SJCRH30 (cell line): ENCODE measurements around the gene MMP21. TPM values are rescaled to one million over a fixed set of nuclear protein-coding genes. Genes with fewer than 3 reads are reported as not detected.

Experiments
- DNase-seq, 2 experiments: peaks; one replicate each; pipeline ENCODE4 v3.0.0-alpha.2; 2015 to 2020
- H3K27ac ChIP-seq: fragments of 250-450 bp; sonication (Bioruptor Pico); 2 replicates; pipeline ENCODE4 v1.5.1; 2020; ENCODE audit warnings: mild to moderate bottlenecking, moderate library complexity
- H3K27me3 ChIP-seq: fragments of 250-450 bp; sonication (Bioruptor Pico); 2 replicates; pipeline ENCODE4 v1.5.1; 2020; ENCODE audit warnings: mild to moderate bottlenecking, moderate library complexity
- H3K36me3 ChIP-seq: fragments of 250-450 bp; sonication (Bioruptor Pico); 2 replicates; pipeline ENCODE4 v1.5.1; 2020; ENCODE audit warnings: mild to moderate bottlenecking, moderate library complexity
- H3K4me1 ChIP-seq: fragments of 250-450 bp; sonication (Bioruptor Pico); 2 replicates; pipeline ENCODE4 v1.5.1; 2020; ENCODE audit warnings: mild to moderate bottlenecking, moderate library complexity
- H3K4me3 ChIP-seq: fragments of 250-450 bp; sonication (Bioruptor Pico); 2 replicates; pipeline ENCODE4 v1.5.1; 2020; ENCODE audit warnings: mild to moderate bottlenecking, moderate library complexity
- H3K9me3 ChIP-seq: fragments of 250-450 bp; sonication (Bioruptor Pico); replicated peaks from 2 replicates; pipeline ENCODE4 v1.5.1; 2020; ENCODE audit warnings: mild to moderate bottlenecking, moderate library complexity
- total RNA-seq: library from RNA; depleted of rRNA; stranded (reverse); fragments of >200 nt; shearing (Covaris generic); gene quantifications from 2 replicates; pipeline ENCODE4 v1.2.3, GENCODE V29; 2014; rRNA removed

Gene MMP21, protein sequence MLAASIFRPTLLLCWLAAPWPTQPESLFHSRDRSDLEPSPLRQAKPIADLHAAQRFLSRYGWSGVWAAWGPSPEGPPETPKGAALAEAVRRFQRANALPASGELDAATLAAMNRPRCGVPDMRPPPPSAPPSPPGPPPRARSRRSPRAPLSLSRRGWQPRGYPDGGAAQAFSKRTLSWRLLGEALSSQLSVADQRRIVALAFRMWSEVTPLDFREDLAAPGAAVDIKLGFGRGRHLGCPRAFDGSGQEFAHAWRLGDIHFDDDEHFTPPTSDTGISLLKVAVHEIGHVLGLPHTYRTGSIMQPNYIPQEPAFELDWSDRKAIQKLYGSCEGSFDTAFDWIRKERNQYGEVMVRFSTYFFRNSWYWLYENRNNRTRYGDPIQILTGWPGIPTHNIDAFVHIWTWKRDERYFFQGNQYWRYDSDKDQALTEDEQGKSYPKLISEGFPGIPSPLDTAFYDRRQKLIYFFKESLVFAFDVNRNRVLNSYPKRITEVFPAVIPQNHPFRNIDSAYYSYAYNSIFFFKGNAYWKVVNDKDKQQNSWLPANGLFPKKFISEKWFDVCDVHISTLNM
- 0.10 TPM in 1 of 2 replicates, not detected in the other for total RNA-seq

DNA sequence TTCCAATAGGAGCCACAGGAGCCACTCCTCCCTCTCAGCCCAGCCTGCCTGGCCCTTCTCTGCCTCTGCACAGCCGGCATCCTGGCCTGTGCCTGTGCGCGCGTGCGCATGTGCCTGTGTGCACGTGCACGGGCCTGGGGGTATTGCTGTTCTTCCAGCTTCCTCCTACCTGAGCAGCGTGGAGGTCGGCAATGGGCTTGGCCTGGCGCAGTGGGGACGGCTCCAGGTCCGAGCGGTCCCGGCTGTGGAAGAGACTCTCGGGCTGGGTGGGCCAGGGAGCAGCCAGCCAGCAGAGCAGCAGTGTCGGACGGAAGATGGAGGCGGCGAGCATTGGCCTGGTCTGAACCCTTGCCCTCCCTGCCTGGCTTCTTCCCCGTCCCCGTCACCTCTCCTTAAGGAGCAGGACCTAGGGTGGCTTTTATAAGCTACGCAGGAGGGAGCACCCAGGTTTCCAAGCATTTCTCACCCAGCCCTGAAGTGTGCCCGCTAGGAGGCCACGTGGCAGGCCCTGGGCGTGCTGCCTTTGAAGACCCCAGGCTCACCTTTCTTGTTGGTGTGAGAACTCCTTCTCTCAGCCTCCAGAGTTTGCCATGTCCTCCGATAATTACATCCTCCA, at the start of gene MMP21:
TSS of gene MMP21 (minus strand) at position 331 of the 616 bp plus-strand sequence. CDS start at position 331, 0 bp downstream.
- H3K4me3 ChIP-seq, result no peak within 1 kb of the TSS
- H3K36me3 ChIP-seq, result no peaks in the 10 kb centered on the region
- no peaks in the 10 kb centered on the region for H3K4me1 ChIP-seq
- H3K9me3 ChIP-seq, result no peaks in the 10 kb centered on the region
- H3K27me3 ChIP-seq, result no peaks in the 10 kb centered on the region
- H3K27ac ChIP-seq, result no peak within 1 kb of the TSS
- DNase-seq, result no peak

DNA sequence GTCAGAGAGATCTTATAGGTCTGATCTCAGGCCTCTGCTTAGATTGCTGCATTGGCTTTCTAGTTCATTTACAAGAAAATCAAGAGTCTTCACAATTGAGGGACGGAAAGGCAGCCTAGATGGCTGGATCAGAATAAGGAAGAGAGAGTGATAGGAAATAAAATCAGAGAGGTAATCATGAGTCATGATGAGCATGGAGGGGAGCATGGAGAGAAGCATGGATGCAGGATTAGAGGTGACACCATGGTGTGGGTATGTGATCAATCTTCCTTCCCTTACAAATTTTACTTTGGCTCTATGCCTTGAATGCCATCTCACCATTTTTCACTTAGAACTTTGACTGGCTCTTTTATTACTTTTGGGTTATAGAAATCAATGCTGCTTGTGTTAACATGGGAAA, 49.1 kb upstream of the MMP21 start:
- peak overlapping the region; percentile 99 for H3K27ac ChIP-seq

GRCh38 chr10:125823663-125824251, 48.1 kb upstream of the MMP21 start:
- Histone ChIP-seq H3K4me3 (peak overlapping the region; percentile 96), H3K27ac (peak overlapping the region; percentile 99), H3K9me3 (no peaks in the 10 kb centered on the region), H3K27me3 (no peaks in the 10 kb centered on the region), H3K4me1 (peaks cover 11% of the 10 kb centered on the region), H3K36me3 (peaks cover 39% of the 10 kb centered on the region)
- peak; percentile 83 to 84 for DNase-seq

More for the DNA sequence above, 49.1 kb upstream of the MMP21 start:
- H3K4me1 ChIP-seq, result peaks cover 15% of the 10 kb centered on the region
- no peaks in the 10 kb centered on the region for H3K9me3 ChIP-seq
- H3K27me3 ChIP-seq, result no peaks in the 10 kb centered on the region
- peaks cover 49% of the 10 kb centered on the region for H3K36me3 ChIP-seq
- DNase-seq, result peak in 1 of 2 experiments; percentile 6
- peak overlapping the region; percentile 96 for H3K4me3 ChIP-seq

- peak within 1 kb of the TSS; percentile 96 for H3K4me3 ChIP-seq
- peaks cover 32% of the 10 kb centered on the region for H3K36me3 ChIP-seq
- H3K27ac ChIP-seq, result peak within 1 kb of the TSS; percentile 99
- H3K4me1 ChIP-seq, result peaks cover 7% of the 10 kb centered on the region; the same call in 1 of the 2 replicates
- peak; percentile 90 to 96 for DNase-seq
- no peaks in the 10 kb centered on the region for H3K9me3 ChIP-seq
- H3K27me3 ChIP-seq, result no peaks in the 10 kb centered on the region
Measured at GRCh38 chr10:125822878-125823662, 47.4 kb upstream of the MMP21 start, which contains the start of the genes BCCIP and UROS. BCCIP (plus strand) TSS chr10:125823546; CDS start chr10:125823558, 12 bp downstream. UROS (minus strand) TSS chr10:125823258; CDS start chr10:125816499, 6,759 bp downstream.

GRCh38 chr10:125820701-125821100, 45.1 kb upstream of the MMP21 start:
- H3K4me3 ChIP-seq, result no peak overlapping the region
- H3K36me3 ChIP-seq, result peaks cover 11% of the 10 kb centered on the region

GRCh38 chr10:125817337-125817946, 41.8 kb upstream of the MMP21 start:
- Histone ChIP-seq H3K4me3 (no peak overlapping the region), H3K4me1 (no peaks in the 10 kb centered on the region), H3K27me3 (no peaks in the 10 kb centered on the region), H3K36me3 (0 out of 2 replicates have a peak, but pooled peaks cover 2% of the 10 kb centered on the region), H3K27ac (no peak overlapping the region), H3K9me3 (no peaks in the 10 kb centered on the region)
- no peak for DNase-seq

More at GRCh38 chr10:125820701-125821100, 45.1 kb upstream of the MMP21 start:
- no peaks in the 10 kb centered on the region for H3K27me3 ChIP-seq
- H3K27ac ChIP-seq, result no peak overlapping the region
- no peak for DNase-seq
- no peaks in the 10 kb centered on the region for H3K9me3 ChIP-seq
- peaks cover 7% of the 10 kb centered on the region; the same call in 1 of the 2 replicates for H3K4me1 ChIP-seq

DNA sequence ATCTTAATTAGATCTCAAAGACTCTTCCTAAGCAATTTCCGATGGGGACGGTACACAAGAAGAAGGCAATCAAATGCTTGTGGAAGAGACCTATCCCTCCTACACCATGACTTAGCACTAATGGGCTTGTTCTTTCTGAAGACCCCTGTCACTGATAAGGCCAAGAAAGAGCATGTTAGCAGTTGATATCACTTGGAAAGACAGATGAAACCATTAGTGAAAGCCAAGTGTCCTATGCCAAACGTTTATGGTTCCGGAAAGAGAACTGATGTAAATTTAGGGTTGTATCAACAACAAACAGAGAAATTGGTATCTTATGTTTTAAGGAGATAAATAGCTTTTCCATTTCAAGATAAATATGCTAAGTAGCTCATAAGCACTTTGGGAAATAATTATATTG, 40.9 kb upstream of the MMP21 start:
- H3K4me1 ChIP-seq, result no peaks in the 10 kb centered on the region
- peaks cover 5% of the 10 kb centered on the region; the same call in 1 of the 2 replicates for H3K36me3 ChIP-seq
- DNase-seq, result no peak
- no peaks in the 10 kb centered on the region for H3K9me3 ChIP-seq
- H3K4me3 ChIP-seq, result no peak overlapping the region
- H3K27me3 ChIP-seq, result no peaks in the 10 kb centered on the region
- no peak overlapping the region for H3K27ac ChIP-seq

DNA sequence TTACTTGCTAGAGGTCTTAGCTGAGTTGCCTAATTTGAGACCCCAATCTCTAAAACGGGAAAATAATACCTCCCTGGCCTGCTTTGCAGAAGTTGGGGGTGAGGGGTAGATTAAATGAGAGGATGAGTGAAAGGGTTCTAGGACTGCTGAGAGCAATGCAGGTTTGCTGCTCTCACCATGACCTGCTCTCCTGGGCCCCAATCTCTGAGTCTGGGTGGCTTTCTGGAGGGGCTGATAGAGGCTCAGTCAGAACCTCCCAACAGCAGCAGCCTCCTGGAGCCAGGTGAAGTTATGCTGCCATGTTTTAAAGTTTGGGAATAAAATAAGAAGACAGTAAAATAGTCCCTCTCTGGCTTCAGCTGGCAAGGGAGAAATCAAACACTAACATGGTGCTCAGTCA, 40.1 kb upstream of the MMP21 start:
- no peak overlapping the region for H3K4me3 ChIP-seq
- DNase-seq, result no peak
- H3K36me3 ChIP-seq, result peaks cover 13% of the 10 kb centered on the region; the same call in 1 of the 2 replicates
- no peak overlapping the region for H3K27ac ChIP-seq
- no peaks in the 10 kb centered on the region for H3K27me3 ChIP-seq
- no peaks in the 10 kb centered on the region for H3K4me1 ChIP-seq
- no peaks in the 10 kb centered on the region for H3K9me3 ChIP-seq

- H3K36me3 ChIP-seq, result peaks cover 14% of the 10 kb centered on the region; the same call in 1 of the 2 replicates
- H3K27ac ChIP-seq, result no peak overlapping the region
- H3K4me3 ChIP-seq, result no peak overlapping the region
- no peaks in the 10 kb centered on the region for H3K4me1 ChIP-seq
- DNase-seq, result no peak
- no peaks in the 10 kb centered on the region for H3K27me3 ChIP-seq
- H3K9me3 ChIP-seq, result no peaks in the 10 kb centered on the region
Measured at GRCh38 chr10:125812128-125812750, 36.6 kb upstream of the MMP21 start.

GRCh38 chr10:125811251-125811650, 35.6 kb upstream of the MMP21 start:
- Histone ChIP-seq H3K9me3 (no peaks in the 10 kb centered on the region), H3K36me3 (peaks cover 14% of the 10 kb centered on the region; the same call in 1 of the 2 replicates), H3K4me3 (no peak overlapping the region), H3K4me1 (no peaks in the 10 kb centered on the region), H3K27ac (no peak overlapping the region), H3K27me3 (no peaks in the 10 kb centered on the region)
- no peak for DNase-seq

DNA sequence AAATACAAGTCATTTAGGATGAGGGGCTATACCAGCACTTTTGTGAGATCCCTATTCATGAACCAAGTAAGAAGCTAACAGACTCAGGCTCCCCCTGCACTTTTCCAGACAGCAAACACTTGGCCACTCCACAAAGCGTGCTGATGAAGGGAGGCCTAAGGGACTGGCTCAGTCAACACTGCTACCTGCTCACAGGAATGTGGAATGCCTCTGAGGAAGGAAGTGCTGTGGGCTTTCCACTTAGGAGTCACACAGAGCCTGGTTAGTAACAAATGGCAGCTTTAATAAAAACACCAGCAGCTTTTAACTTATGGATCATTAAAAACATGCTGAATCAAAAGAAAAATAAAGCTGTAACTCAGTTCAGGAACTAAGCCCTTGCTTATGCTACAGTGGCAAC, 32.4 kb upstream of the MMP21 start:
- no peak for DNase-seq
- H3K4me1 ChIP-seq, result no peaks in the 10 kb centered on the region
- no peak overlapping the region for H3K4me3 ChIP-seq
- H3K27ac ChIP-seq, result no peak overlapping the region
- peaks cover 12% of the 10 kb centered on the region; the same call in 1 of the 2 replicates for H3K36me3 ChIP-seq
- no peaks in the 10 kb centered on the region for H3K27me3 ChIP-seq
- H3K9me3 ChIP-seq, result no peaks in the 10 kb centered on the region

- DNase-seq, result no peak
- no peaks in the 10 kb centered on the region for H3K36me3 ChIP-seq
- no peak overlapping the region for H3K4me3 ChIP-seq
- H3K4me1 ChIP-seq, result no peaks in the 10 kb centered on the region
- H3K27me3 ChIP-seq, result no peaks in the 10 kb centered on the region
- H3K27ac ChIP-seq, result no peak overlapping the region
- no peaks in the 10 kb centered on the region for H3K9me3 ChIP-seq
Measured at GRCh38 chr10:125802739-125803138, 27.1 kb upstream of the MMP21 start.

- no peaks in the 10 kb centered on the region for H3K36me3 ChIP-seq
- no peak overlapping the region for H3K27ac ChIP-seq
- H3K9me3 ChIP-seq, result no peaks in the 10 kb centered on the region
- no peaks in the 10 kb centered on the region for H3K4me1 ChIP-seq
- no peak overlapping the region for H3K4me3 ChIP-seq
- no peak for DNase-seq
- no peaks in the 10 kb centered on the region for H3K27me3 ChIP-seq
Measured at GRCh38 chr10:125802131-125802530, 26.5 kb upstream of the MMP21 start.
